Ovary (tissue), 9 donors: ENCODE results near the gene PLET1. TPM values are rescaled to one million over a fixed set of nuclear protein-coding genes. Genes with fewer than 3 reads are reported as not detected.
"Not testable (repeated sequence)": the region's sequence is repeated elsewhere in the genome, so short reads cannot be mapped to it uniquely, and the experiment has no call there.

Experiments
- DNase-seq, 5 donors: peaks; one replicate each; pipeline ENCODE4 v3.0.0-alpha.2; 2019 to 2020
- H3K27ac ChIP-seq, 2 donors: fragments of 200-600 bp; one replicate each; pipeline versions ENCODE4 v1.5.1 to v1.8.0; 2019 to 2022
- H3K27me3 ChIP-seq: fragments of 200-600 bp; one replicate; pipeline ENCODE4 v1.8.0; 2022
- H3K36me3 ChIP-seq: fragments of 200-600 bp; sonication (generic); one replicate; pipeline ENCODE4 v1.5.1; 2019
- H3K4me1 ChIP-seq: one replicate; pipeline ENCODE4 v1.8.1; 2013; ENCODE audit warnings: mild to moderate bottlenecking, moderate library complexity; ENCODE audit not compliant: insufficient read depth
- H3K4me3 ChIP-seq: fragments of 200-600 bp; sonication (generic); one replicate; pipeline ENCODE4 v1.5.1; 2017
- H3K9me3 ChIP-seq, 2 donors: fragments of 200-600 bp in 1 of 2; sonication (generic) in 1 of 2; one replicate each; pipeline versions ENCODE4 v1.5.1 to v1.8.1; 2013 to 2019; ENCODE audit warnings: mild to moderate bottlenecking in 1 of 2, moderate library complexity in 1 of 2
- EP300 ChIP-seq: sonication (generic); formaldehyde crosslinking; IDR thresholded peaks from one replicate; pipeline ENCODE4 v1.6.1; 2017; ENCODE audit warnings: antibody characterized with exemption
- POLR2A ChIP-seq: fragments of 450-650 bp; IDR thresholded peaks from one replicate; pipeline ENCODE4 v1.6.1; 2017; ENCODE audit warnings: antibody characterized with exemption, mild to moderate bottlenecking, moderate library complexity
- WGBS, 3 donors: extraction: QIAGEN DNeasy Blood & Tissue Kit in 1 of 3; methylation state at CpG; one replicate each; pipeline versions ENCODE4 v1.1.5 to v1.1.7; 2013 to 2017; 5-methylcytosine and 5-hydroxymethylcytosine counted together
- intact Hi-C, 4 donors: fragments of 100-400 bp; cut with DNase I; formaldehyde crosslinking; loops; one replicate each; pipeline versions ENCODE4 v1.11.0 to v1.15.1; 2022 to 2023
- polyA plus RNA-seq, 2 donors: library from polyadenylated mRNA; stranded (reverse); fragments of 200-250 nt in 1 of 2; fragments of 350-450 nt in 1 of 2; fragmentation: Illumina TruSeq in 1 of 2; extraction: RNeasy Lipid Tissue Mini Kit (QIAGEN cat#74804) in 1 of 2; gene quantifications; one replicate each; pipeline ENCODE4 v1.2.3, GENCODE V29; 2013 to 2014
- small RNA-seq: library from RNA; depleted of rRNA; stranded (forward); fragments of <200 nt; gene quantifications from one replicate; pipeline ENCODE3, GENCODE V24; 2016
- total RNA-seq, 7 donors: library from RNA; depleted of rRNA in 2 of 7; stranded (reverse); fragments of >200 nt in 2 of 7; fragmentation: NEBNext Ultra II Directional in 3 of 7; extraction: Animal tissue kit (Norgen Biotek cat#: 25700) in 3 of 7; gene quantifications; one replicate each; pipeline versions ENCODE4 v1.1.0 to v1.2.4, GENCODE V29; 2016 to 2023
- TF ChIP-seq, protein P1 (sequence below), 3 donors: fragments of 450-650 bp in 2 of 3; fragments of 200-600 bp in 1 of 3; IDR thresholded peaks; one replicate each; pipeline versions ENCODE4 v1.5.1 to v1.8.0; 2016 to 2022; ENCODE audit warnings: antibody characterized with exemption in 3 of 3, mild to moderate bottlenecking in 1 of 3
- donor health status: DM: no; HTN: no; CAD: no; lungs with moderate emphysema.
- donor health status: DM: no; HTN: no; CAD: no.
- donor health status: Bipolar disorder and iron deficiency.
- donor health status: DM: yes; HTN: yes; CAD: no.
- donor health status: DM: no; HTN: no; CAD: no.
- donor health status: DM: yes; HTN: yes; CAD: no.

PLET1 gene
- total and polyA plus RNA-seq, 9 donors = not detected

DNA sequence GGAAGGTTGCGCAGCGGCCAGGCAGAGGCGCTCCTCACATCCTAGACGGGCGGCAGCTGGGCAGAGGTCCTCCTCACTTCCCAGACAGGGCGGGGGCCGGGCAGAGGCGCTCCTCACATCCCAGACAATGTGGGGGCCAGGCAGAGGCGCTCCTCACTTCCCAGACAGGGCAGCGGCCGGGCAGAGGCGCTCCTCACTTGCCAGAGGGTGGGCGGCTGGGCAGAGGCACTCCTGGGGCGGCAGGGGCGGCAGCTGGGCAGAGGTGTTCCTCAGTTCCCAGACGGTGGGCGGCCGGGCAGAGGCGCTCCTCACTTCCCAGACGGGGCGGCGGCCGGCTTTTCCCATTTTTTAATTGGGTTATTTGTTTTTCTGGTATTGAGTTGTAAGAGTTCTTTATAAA is 54.6 kb downstream of the PLET1 start:
- no peak overlapping the region for H3K4me3 ChIP-seq
- 93 to 96% (median 94%) methylated on average over 23 of the region's 23 CpGs for WGBS, 3 donors
- no peak for DNase-seq
- H3K27ac ChIP-seq = no peak overlapping the region
- H3K36me3 ChIP-seq = no peaks in the 10 kb centered on the region
- no peaks in the 10 kb centered on the region for H3K9me3 ChIP-seq
- TF ChIP-seq EP300 (no peak), POLR2A (no peak)
- TF ChIP-seq, protein P1, sequence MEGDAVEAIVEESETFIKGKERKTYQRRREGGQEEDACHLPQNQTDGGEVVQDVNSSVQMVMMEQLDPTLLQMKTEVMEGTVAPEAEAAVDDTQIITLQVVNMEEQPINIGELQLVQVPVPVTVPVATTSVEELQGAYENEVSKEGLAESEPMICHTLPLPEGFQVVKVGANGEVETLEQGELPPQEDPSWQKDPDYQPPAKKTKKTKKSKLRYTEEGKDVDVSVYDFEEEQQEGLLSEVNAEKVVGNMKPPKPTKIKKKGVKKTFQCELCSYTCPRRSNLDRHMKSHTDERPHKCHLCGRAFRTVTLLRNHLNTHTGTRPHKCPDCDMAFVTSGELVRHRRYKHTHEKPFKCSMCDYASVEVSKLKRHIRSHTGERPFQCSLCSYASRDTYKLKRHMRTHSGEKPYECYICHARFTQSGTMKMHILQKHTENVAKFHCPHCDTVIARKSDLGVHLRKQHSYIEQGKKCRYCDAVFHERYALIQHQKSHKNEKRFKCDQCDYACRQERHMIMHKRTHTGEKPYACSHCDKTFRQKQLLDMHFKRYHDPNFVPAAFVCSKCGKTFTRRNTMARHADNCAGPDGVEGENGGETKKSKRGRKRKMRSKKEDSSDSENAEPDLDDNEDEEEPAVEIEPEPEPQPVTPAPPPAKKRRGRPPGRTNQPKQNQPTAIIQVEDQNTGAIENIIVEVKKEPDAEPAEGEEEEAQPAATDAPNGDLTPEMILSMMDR (IDR thresholded peaks at IDR 0.05) = no peak
- H3K4me1 ChIP-seq = no peaks in the 10 kb centered on the region
- intact Hi-C loops = no loop called here
- H3K27me3 ChIP-seq = no peaks in the 10 kb centered on the region

DNA sequence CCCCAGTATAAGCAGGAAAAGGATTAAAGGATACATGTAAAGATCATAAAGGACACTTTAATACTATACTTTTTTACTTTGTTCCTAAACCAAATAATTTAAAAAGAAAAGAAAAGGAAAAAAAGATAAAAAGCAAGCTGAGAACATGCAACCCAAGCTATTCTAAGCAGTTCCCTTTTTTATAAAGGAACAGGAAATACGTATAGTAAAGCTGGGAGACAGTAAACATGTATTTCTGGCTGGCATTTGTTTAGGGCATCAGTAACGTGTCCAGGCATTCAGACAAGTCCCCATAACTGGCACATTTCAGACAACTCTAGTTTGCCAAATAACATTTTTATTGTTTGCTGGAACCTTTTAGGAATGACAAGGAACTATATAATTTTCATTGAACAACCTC is 60.4 kb downstream of the PLET1 start:
- no peak for DNase-seq
- Histone ChIP-seq H3K4me3 (no peak overlapping the region), H3K36me3 (no peaks in the 10 kb centered on the region), H3K9me3 (no peaks in the 10 kb centered on the region), H3K4me1 (no peaks in the 10 kb centered on the region), H3K27me3 (no peaks in the 10 kb centered on the region), H3K27ac (no peak overlapping the region)
- no peak for TF ChIP-seq POLR2A
- no peak for TF ChIP-seq EP300
- TF ChIP-seq, protein P1 (IDR thresholded peaks at IDR 0.05) = no peak
- intact Hi-C loops = no loop called here
- 41 to 46% (median 41%) methylated on average over 2 of the region's 2 CpGs for WGBS, 3 donors

DNA sequence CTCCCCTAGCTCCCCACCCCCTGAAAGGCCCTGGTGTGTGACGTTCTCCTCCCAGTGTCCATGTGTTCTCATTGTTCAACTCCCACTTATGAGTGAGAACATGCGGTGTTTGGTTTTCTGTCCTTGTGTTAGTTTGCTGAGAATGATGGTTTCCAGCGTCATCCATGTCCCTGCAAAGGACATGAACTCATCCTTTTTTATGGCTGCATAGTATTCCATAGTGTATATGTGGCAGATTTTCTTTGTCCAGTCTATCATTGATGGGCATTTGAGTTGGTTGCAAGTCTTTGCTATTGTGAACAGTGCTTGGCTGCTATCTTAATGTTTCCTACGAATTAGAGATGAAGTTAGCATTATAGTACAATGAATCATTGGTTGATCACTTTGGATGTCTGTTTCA is 61.6 kb downstream of the PLET1 start:
- H3K4me1 ChIP-seq, H3K9me3 ChIP-seq, intact Hi-C loops, H3K27me3 ChIP-seq, H3K27ac ChIP-seq, H3K4me3 ChIP-seq, H3K36me3 ChIP-seq, DNase-seq: not testable (repeated sequence)
- 82 to 85% (median 84%) methylated on average over 4 of the region's 4 CpGs for WGBS, 3 donors

Small RNA genes lying within 50 kb of the gene (small RNA-seq; reads per million reads assigned to genes)
- not detected for gene MRPS36P4

Other genes starting within 250 kb of the PLET1 start
- 10 to 100 TPM; 10.8 to 26.4 (median 19.9) TPM for gene DLAT, start 235.5 kb downstream of the PLET1 start, total RNA-seq
- gene DLAT, start 235.5 kb downstream of the PLET1 start, polyA plus RNA-seq = 10 to 100 TPM; 11.1 to 27.8 TPM
- 1 to 10 TPM in 6 of 7 donors, under 1 TPM in 1; 0.83 to 8.6 (median 2.4) TPM for gene PIH1D2, start 186.8 kb downstream of the PLET1 start, total RNA-seq
- 1 to 10 TPM in 1 of 2 donors, under 1 TPM in 1; 0.94 to 2.3 TPM for gene PIH1D2, start 186.8 kb downstream of the PLET1 start, polyA plus RNA-seq
- gene NKAPD1, start 186.6 kb downstream of the PLET1 start, total RNA-seq = 10 to 100 TPM; 11.4 to 23.1 (median 17.2) TPM
- gene NKAPD1, start 186.6 kb downstream of the PLET1 start, polyA plus RNA-seq = 10 to 100 TPM; 18.8 to 48.2 TPM
- gene TIMM8B, start 174.1 kb downstream of the PLET1 start, total RNA-seq = 10 to 100 TPM; 21.8 to 45.7 (median 31.4) TPM
- gene TIMM8B, start 174.1 kb downstream of the PLET1 start, polyA plus RNA-seq = 10 to 100 TPM; 53.3 to 71.1 TPM
- 10 to 100 TPM; 64.9 to 85.9 (median 83.2) TPM for gene SDHD, start 174.0 kb downstream of the PLET1 start, total RNA-seq
- gene SDHD, start 174.0 kb downstream of the PLET1 start, polyA plus RNA-seq = 10 to 100 TPM; 85.1 to 98.4 TPM
- gene IL18, start 96.8 kb downstream of the PLET1 start, total RNA-seq = 10 to 100 TPM in 1 of 7 donors, 1 to 10 TPM in 6; 1.7 to 17.1 (median 3.5) TPM
- 1 to 10 TPM; 2.2 to 7.7 TPM for gene IL18, start 96.8 kb downstream of the PLET1 start, polyA plus RNA-seq
- 1 to 10 TPM in 1 of 7 donors, under 1 TPM in 5, not detected in 1; 0.23 to 1.3 (median 0.52) TPM for gene TEX12, start 93.5 kb downstream of the PLET1 start, total RNA-seq
- under 1 TPM; 0.11 to 0.62 TPM for gene TEX12, start 93.5 kb downstream of the PLET1 start, polyA plus RNA-seq
- gene BCO2, start 85.3 kb downstream of the PLET1 start, total RNA-seq = 10 to 100 TPM in 1 of 7 donors, 1 to 10 TPM in 6; 2.9 to 11.7 (median 4.4) TPM
- gene BCO2, start 85.3 kb downstream of the PLET1 start, polyA plus RNA-seq = 1 to 10 TPM; 1.2 to 3.2 TPM
- gene PTS, start 34.4 kb downstream of the PLET1 start, total RNA-seq = 10 to 100 TPM; 21.4 to 39.7 (median 26.3) TPM
- gene PTS, start 34.4 kb downstream of the PLET1 start, polyA plus RNA-seq = 10 to 100 TPM; 18.3 to 35.5 TPM